ENCODE results near the gene SLC22A1.

The SLC22A1 gene

GRCh38 chr6:160173806-160174527 is 52.4 kb downstream of the SLC22A1 start:
- DNase-seq (ENCODE audit: low spot score), result no peak

- no peak for DNase-seq (ENCODE audit: low spot score)
Observed at GRCh38 chr6:160174681-160175080, 53.1 kb downstream of the SLC22A1 start.

- DNase-seq (ENCODE audit: low spot score), result no peak
Observed at GRCh38 chr6:160177220-160177619, 55.6 kb downstream of the SLC22A1 start.

GRCh38 chr6:160178271-160178670 is 56.7 kb downstream of the SLC22A1 start:
- no peak for DNase-seq (ENCODE audit: low spot score)

- DNase-seq (ENCODE audit: low spot score), result no peak
Observed at GRCh38 chr6:160180706-160181105, 59.1 kb downstream of the SLC22A1 start.

- no peak for DNase-seq (ENCODE audit: low spot score)
Observed at GRCh38 chr6:160188773-160189172, 67.2 kb downstream of the SLC22A1 start.

- DNase-seq (ENCODE audit: low spot score), result no peak
Observed at GRCh38 chr6:160190081-160190480, 68.5 kb downstream of the SLC22A1 start.

- DNase-seq (ENCODE audit: low spot score), result no peak
Observed at GRCh38 chr6:160190973-160191372, 69.4 kb downstream of the SLC22A1 start.

GRCh38 chr6:160192840-160193239 is 71.2 kb downstream of the SLC22A1 start:
- DNase-seq (ENCODE audit: low spot score), result no peak

GRCh38 chr6:160194808-160195207 is 73.2 kb downstream of the SLC22A1 start:
- no peak for DNase-seq (ENCODE audit: low spot score)

GRCh38 chr6:160197662-160198061 is 76.0 kb downstream of the SLC22A1 start:
- DNase-seq (ENCODE audit: low spot score), result no peak

- DNase-seq (ENCODE audit: low spot score), result no peak
Observed at GRCh38 chr6:160198606-160199211, 77.1 kb downstream of the SLC22A1 start.

GRCh38 chr6:160201061-160201460 is 79.4 kb downstream of the SLC22A1 start:
- DNase-seq (ENCODE audit: low spot score), result no peak

- DNase-seq (ENCODE audit: low spot score), result no peak
Observed at GRCh38 chr6:160202411-160202810, 80.8 kb downstream of the SLC22A1 start.

- DNase-seq (ENCODE audit: low spot score), result no peak
Observed at GRCh38 chr6:160203076-160203475, 81.5 kb downstream of the SLC22A1 start.

GRCh38 chr6:160203522-160203921 is 81.9 kb downstream of the SLC22A1 start:
- DNase-seq (ENCODE audit: low spot score), result no peak

- DNase-seq (ENCODE audit: low spot score), result no peak
Observed at GRCh38 chr6:160203953-160204352, 82.3 kb downstream of the SLC22A1 start.

- no peak for DNase-seq (ENCODE audit: low spot score)
Observed at GRCh38 chr6:160204710-160205109, 83.1 kb downstream of the SLC22A1 start.

- DNase-seq (ENCODE audit: low spot score), result no peak
Observed at GRCh38 chr6:160207618-160208017, 86.0 kb downstream of the SLC22A1 start.

Measured in Ammon's horn (tissue), 1 donor.